HUES6 (cell line): ENCODE data around the gene RASSF3.

Source experiments
- H3K27ac ChIP-seq: 2 replicates; pipeline ENCODE4 v1.7.0; 2013; ENCODE audit warnings: low read depth, mild to moderate bottlenecking, low read length, inconsistent platforms
- H3K27me3 ChIP-seq: 2 replicates; pipeline ENCODE4 v1.6.1; 2013; ENCODE audit warnings: low read length; ENCODE audit not compliant: control insufficient read depth, insufficient read depth
- H3K36me3 ChIP-seq: 2 replicates; pipeline ENCODE4 v1.6.1; 2013; ENCODE audit warnings: low read length; ENCODE audit not compliant: control insufficient read depth, insufficient read depth
- H3K4me1 ChIP-seq: 2 replicates; pipeline ENCODE4 v1.6.1; 2013; ENCODE audit warnings: low read length; ENCODE audit not compliant: control insufficient read depth, insufficient read depth
- H3K4me3 ChIP-seq: 2 replicates; pipeline ENCODE4 v1.5.1; 2013; ENCODE audit warnings: low read depth, low read length
- H3K9ac ChIP-seq: one replicate; pipeline ENCODE4 v1.6.1; 2013; ENCODE audit warnings: mild to moderate bottlenecking, low read length
- H3K9me3 ChIP-seq: 2 replicates; pipeline ENCODE4 v1.6.1; 2013; ENCODE audit warnings: low read depth, low read length; ENCODE audit not compliant: control insufficient read depth, insufficient read depth

Gene RASSF3

GRCh38 chr12:64658892-64659481 lies 48.7 kb downstream of the RASSF3 start:
- Histone ChIP-seq H3K9me3 (no peaks in the 10 kb centered on the region), H3K27ac (no peak overlapping the region), H3K36me3 (no peaks in the 10 kb centered on the region), H3K9ac (no peak overlapping the region), H3K4me3 (no peak overlapping the region), H3K4me1 (0 out of 2 replicates have a peak, but pooled peaks cover 4% of the 10 kb centered on the region), H3K27me3 (no peaks in the 10 kb centered on the region)

GRCh38 chr12:64660237-64661018 lies 50.1 kb downstream of the RASSF3 start:
- Histone ChIP-seq H3K4me3 (no peak overlapping the region), H3K27ac (no peak overlapping the region), H3K27me3 (no peaks in the 10 kb centered on the region), H3K9me3 (no peaks in the 10 kb centered on the region), H3K36me3 (no peaks in the 10 kb centered on the region), H3K9ac (no peak overlapping the region), H3K4me1 (peaks cover 9% of the 10 kb centered on the region)

DNA sequence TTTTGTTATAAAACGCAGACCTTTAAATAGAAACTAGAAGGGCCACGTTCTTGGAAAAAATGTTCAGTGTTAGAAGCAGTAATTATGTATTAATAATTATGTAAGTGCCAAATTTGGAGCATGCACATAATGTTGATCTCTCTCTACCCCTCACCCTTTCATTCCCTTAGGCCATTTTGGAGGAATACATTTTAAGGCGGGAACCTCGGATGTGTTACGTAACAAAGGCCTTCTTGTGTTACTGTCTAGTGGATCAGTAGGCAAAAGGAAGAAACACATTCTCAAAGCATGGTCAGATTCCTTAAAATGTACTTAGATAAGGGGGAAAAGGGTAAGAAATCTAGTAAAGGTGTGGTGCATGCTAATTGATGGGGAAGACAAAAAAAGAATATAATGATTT lies 52.7 kb downstream of the RASSF3 start:
- Histone ChIP-seq H3K9me3 (no peaks in the 10 kb centered on the region), H3K9ac (no peak overlapping the region), H3K27ac (no peak overlapping the region), H3K4me1 (peaks cover 34% of the 10 kb centered on the region), H3K4me3 (no peak overlapping the region), H3K27me3 (no peaks in the 10 kb centered on the region), H3K36me3 (no peaks in the 10 kb centered on the region)

GRCh38 chr12:64665514-64665913 lies 55.2 kb downstream of the RASSF3 start:
- H3K4me1 ChIP-seq: peaks cover 56% of the 10 kb centered on the region
- no peak overlapping the region for H3K9ac ChIP-seq
- no peaks in the 10 kb centered on the region for H3K9me3 ChIP-seq
- no peaks in the 10 kb centered on the region for H3K27me3 ChIP-seq
- H3K27ac ChIP-seq: no peak overlapping the region
- no peaks in the 10 kb centered on the region for H3K36me3 ChIP-seq
- H3K4me3 ChIP-seq: no peak overlapping the region

DNA sequence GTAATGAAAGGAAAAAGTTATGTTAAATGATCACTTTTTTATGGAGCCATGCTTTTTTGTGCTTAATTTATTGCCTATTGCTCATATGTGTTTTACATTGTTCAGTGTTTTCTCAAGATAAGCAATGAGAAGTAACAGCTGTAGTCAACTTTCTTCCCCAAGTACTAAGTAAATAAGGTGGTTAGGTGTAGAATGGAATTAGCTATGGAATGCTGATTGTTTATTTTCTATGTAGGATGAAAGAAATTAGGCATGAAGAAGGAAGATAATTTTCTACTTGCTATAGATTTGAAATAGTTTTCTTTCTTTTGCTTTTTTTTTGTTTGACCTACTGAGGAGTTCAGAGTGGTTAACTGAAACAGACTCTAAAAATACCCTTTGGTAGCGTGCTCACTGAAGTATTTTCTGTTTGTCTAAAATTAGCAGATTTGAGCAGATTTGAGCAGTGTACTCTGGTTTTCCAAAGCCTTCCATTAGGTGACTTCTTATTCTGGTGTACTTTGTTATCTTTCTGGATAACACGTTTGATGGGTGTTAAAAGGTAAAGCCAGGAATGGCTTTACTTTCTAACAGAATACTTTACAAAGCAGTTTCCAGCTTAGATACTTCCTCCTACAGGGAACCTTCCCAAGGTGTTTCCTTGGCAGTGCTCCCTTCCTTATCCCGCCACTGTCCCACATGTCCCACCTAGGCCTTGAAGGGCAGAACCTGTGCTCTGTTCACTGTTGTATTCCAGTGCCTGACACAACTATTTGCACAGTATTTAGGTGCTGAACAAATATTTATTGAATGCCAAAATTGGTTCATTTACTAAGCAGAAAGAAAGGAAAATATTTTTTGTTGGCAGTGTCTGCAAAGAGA lies 56.0 kb downstream of the RASSF3 start:
- H3K27ac ChIP-seq: no peak overlapping the region
- H3K27me3 ChIP-seq: no peaks in the 10 kb centered on the region
- H3K4me3 ChIP-seq: no peak overlapping the region
- H3K9ac ChIP-seq: no peak overlapping the region
- H3K36me3 ChIP-seq: no peaks in the 10 kb centered on the region
- H3K9me3 ChIP-seq: no peaks in the 10 kb centered on the region
- H3K4me1 ChIP-seq: peaks cover 64% of the 10 kb centered on the region

DNA sequence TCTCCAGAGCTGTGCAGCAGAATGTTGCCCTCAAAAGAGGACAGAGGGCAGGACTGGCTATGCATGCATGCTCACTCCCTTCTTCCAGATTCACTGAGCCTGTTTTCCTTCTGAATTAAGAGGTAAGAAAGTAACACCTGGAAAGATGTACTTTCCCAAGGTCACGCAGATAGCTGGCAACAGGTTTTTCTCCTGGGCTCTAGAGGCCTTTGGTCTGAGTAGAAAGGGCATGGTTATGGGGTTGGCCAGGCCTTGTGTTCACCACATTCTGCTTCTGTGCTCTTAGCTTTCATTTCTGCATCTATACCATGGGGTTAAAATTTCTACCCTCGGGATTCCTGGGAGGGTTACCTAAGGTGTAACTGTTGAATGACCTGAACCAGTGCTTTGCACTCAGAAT lies 57.5 kb downstream of the RASSF3 start:
- Histone ChIP-seq H3K4me3 (no peak overlapping the region), H3K27me3 (no peaks in the 10 kb centered on the region), H3K36me3 (no peaks in the 10 kb centered on the region), H3K4me1 (peaks cover 74% of the 10 kb centered on the region), H3K9ac (no peak overlapping the region), H3K27ac (no peak overlapping the region), H3K9me3 (no peaks in the 10 kb centered on the region)

DNA sequence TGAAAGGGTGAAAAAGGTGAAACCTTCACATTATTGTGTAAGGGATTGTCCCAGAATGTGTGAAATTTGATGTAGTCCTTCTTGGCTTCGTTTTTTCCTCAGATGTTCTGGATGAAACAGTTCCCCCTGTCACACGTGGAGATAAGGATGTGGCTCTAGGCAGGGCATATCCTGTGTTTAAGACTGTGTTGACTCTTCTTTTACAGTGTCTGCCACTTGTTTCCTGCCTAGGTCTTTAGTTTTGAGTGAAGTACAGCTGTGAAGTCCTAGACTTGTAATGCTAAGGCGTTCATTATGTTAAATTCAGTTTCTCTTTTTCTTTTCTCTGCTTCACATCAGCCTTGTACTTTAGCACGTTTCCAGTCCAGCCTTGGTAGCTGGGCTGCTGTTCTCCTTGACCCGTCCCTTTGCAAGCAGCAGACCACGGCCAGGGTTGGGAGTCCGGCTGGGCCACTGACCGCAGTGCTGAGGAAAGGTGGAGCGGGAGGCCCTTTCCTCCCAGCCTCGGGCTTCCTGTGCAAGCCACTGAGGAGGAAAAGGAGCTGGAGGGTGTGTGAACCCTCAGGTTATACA lies 59.1 kb downstream of the RASSF3 start:
- H3K27me3 ChIP-seq: no peaks in the 10 kb centered on the region
- peaks cover 86% of the 10 kb centered on the region for H3K4me1 ChIP-seq
- H3K9ac ChIP-seq: no peak overlapping the region
- peak overlapping the region; percentile 8; the same call in 1 of the 2 replicates for H3K27ac ChIP-seq
- H3K36me3 ChIP-seq: no peaks in the 10 kb centered on the region
- 0 out of 2 replicates have a peak overlapping the region, but pooled peaks have one; percentile 4 for H3K4me3 ChIP-seq
- no peaks in the 10 kb centered on the region for H3K9me3 ChIP-seq

GRCh38 chr12:64670019-64670418 lies 59.7 kb downstream of the RASSF3 start:
- Histone ChIP-seq H3K9me3 (no peaks in the 10 kb centered on the region), H3K27me3 (no peaks in the 10 kb centered on the region), H3K9ac (no peak overlapping the region), H3K4me3 (no peak overlapping the region), H3K27ac (no peak overlapping the region), H3K4me1 (peaks cover 88% of the 10 kb centered on the region), H3K36me3 (no peaks in the 10 kb centered on the region)

DNA sequence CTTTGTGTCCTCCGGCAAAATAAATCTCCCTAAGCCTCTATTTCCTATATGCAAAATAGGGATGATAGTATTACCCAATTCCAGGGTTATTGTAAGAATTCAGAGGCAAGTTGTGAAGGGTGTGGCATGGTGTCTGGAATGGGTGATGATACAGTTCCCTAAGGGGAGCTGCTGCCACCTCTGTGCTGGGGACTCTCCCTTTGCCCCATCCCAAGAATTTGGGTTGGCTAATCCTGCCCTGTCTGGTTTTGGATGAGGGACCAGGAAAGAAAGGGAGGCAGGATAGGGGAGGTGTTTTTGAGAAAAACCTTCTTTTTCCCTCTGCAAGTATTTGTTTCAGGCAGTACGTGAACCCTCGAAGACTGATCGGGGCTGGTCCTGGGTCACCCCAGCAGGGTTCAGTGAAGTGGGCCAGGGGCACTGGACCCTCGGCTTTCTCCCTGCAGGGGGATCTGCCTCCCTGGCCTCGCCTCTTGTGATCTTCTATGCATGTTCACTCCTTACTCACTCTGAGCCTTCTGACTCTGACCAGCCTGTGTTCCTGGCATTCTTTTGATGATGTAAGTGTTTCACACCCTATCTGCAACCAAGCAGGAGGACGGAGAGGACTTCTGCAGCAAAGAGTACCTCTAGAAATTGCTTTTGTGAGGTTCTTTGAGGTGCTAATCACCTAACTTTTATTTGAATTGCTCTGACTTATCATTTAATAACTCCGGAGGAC lies 60.8 kb downstream of the RASSF3 start:
- H3K36me3 ChIP-seq: no peaks in the 10 kb centered on the region
- H3K4me1 ChIP-seq: peaks cover 85% of the 10 kb centered on the region
- no peak overlapping the region for H3K27ac ChIP-seq
- no peaks in the 10 kb centered on the region for H3K9me3 ChIP-seq
- H3K4me3 ChIP-seq: no peak overlapping the region
- H3K27me3 ChIP-seq: no peaks in the 10 kb centered on the region
- peak overlapping the region; percentile 0 for H3K9ac ChIP-seq

DNA sequence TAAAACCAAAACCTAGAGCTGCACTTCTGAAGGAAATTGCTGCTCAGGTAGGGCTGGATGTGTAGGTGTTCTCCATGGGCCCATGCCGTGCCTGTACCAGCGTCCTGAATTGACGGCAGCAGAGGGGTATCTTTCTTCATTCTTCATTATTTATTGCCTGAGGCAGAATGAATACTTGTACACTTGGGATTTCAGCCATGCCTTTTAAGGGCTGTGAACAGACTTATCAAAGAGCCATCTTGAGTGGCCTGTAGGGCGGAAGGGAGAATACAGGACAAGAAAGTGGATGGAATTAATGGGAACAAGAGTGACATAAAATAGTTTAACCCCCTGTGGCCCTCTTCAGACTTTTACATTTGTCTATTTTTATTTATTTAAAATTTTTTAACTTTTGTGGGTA lies 61.4 kb downstream of the RASSF3 start:
- no peak overlapping the region for H3K4me3 ChIP-seq
- no peaks in the 10 kb centered on the region for H3K9me3 ChIP-seq
- peaks cover 79% of the 10 kb centered on the region for H3K4me1 ChIP-seq
- H3K36me3 ChIP-seq: no peaks in the 10 kb centered on the region
- H3K27ac ChIP-seq: no peak overlapping the region
- no peaks in the 10 kb centered on the region for H3K27me3 ChIP-seq
- H3K9ac ChIP-seq: no peak overlapping the region
